ENCODE data around the gene MED7. TPM values are rescaled to one million over a fixed set of nuclear protein-coding genes. Genes with fewer than 3 reads are reported as not detected.
A peak's percentile ranks its signal among the peaks of the same experiment; 100 is the strongest.

MED7 gene
- total and polyA plus RNA-seq, 10 of the 15 experiments (the other 5 are each of a cell fraction or from before 2014, with no cell fraction given): 9.3 to 47.7 (median 22.7) TPM

GRCh38 chr5:157148734-157149615 lies 6.3 kb upstream of the MED7 start:
- RAD21 ChIA-PET (ENCODE audit: unreplicated experiment): interaction anchor here (0.9 to 4.7 kb wide), 26 partner anchors 19 to 594 kb away, joined by 3 to 159 read pairs (median 6); partner anchors contain the start of gene LSM11
- 60% methylated on average over 14 of the region's 14 CpGs for WGBS (ENCODE audit: insufficient coverage, insufficient replicate concordance, low lambda C conversion rate, missing lambda C conversion rate)
- intact Hi-C loops (cut with micrococcal nuclease; ENCODE audit: unreplicated experiment) (loop anchor here (1.0 to 10.0 kb wide), 6 partner anchors 68 to 596 kb away; partner anchors contain the start of genes CYFIP2 and LSM11), in situ Hi-C loops (cut with MboI) (loop anchor here (5.0 kb wide), 2 partner anchors 103 to 163 kb away; no protein-coding TSS in a partner anchor)
- H3K36me3 ChIP-seq (ENCODE audit: control insufficient read depth in 2 of 2, insufficient read depth in 2 of 2, low read length in 1 of 2): no peaks in the 10 kb centered on the region
- FAIRE-seq (peak; percentile 88), ATAC-seq (peak; percentile 92), DNase-seq (ENCODE audit: low read depth, low spot score) (peak; percentile 40)
- H3K79me2 ChIP-seq (ENCODE audit: control insufficient read depth, insufficient read depth, low read length): no peaks in the 10 kb centered on the region
- BruUV-seq (replicated peaks): no TSS peak
- no peak overlapping the region for H2AFZ ChIP-seq (ENCODE audit: control insufficient read depth, low read depth, low read length)
- no peak overlapping the region for H3K4me3 ChIP-seq
- H4K20me1 ChIP-seq (ENCODE audit: control insufficient read depth, insufficient read depth): no peaks in the 10 kb centered on the region
- H3K27me3 ChIP-seq (replicated peaks in 1 of 2; ENCODE audit: control insufficient read depth in 2 of 2, insufficient read depth in 2 of 2, low read length in 1 of 2): no peaks in the 10 kb centered on the region
- H3K9ac ChIP-seq (ENCODE audit: control insufficient read depth, insufficient read depth, low read length): no peak overlapping the region
- POLR2A ChIA-PET: interaction anchor here (0.6 to 1.6 kb wide), 8 partner anchors 17 to 350 kb away, joined by 3 to 10 read pairs (median 3); partner anchors contain the start of gene GARIN3
- SMC1A ChIA-PET (ENCODE audit: uncharacterized antibody, unreplicated experiment): interaction anchor here (0.7 to 4.4 kb wide), 47 partner anchors 9 to 570 kb away, joined by 3 to 138 read pairs (median 5); partner anchors contain the start of gene CYFIP2
- H3K4me2 ChIP-seq (ENCODE audit: control insufficient read depth, insufficient read depth): no peak overlapping the region
- no peak overlapping the region for H3K27ac ChIP-seq (ENCODE audit: control insufficient read depth, insufficient read depth)
- no peaks in the 10 kb centered on the region for H3K4me1 ChIP-seq (ENCODE audit: control insufficient read depth, insufficient read depth, low read length)
- no peaks in the 10 kb centered on the region for H3K9me3 ChIP-seq (replicated peaks; ENCODE audit: control insufficient read depth, insufficient read depth, low read length)
- CTCF ChIA-PET: interaction anchor here (0.6 to 11.1 kb wide), 42 partner anchors 9 to 521 kb away, joined by 3 to 244 read pairs (median 4); partner anchors contain the start of genes GARIN3 and ITK
- peak; percentile 73 to 91 (median 90) for TF ChIP-seq CTCF (IDR thresholded peaks at IDR 0.05 in 2 of 3, conservative IDR thresholded peaks at IDR 0.05 in 1 of 3; ENCODE audit: control insufficient read depth in 2 of 3, extremely low read depth in 1 of 3, insufficient read depth in 1 of 3, low read depth in 3 of 3, low read length in 3 of 3)
- no peak for TF ChIP-seq ZNF592 (IDR thresholded peaks at IDR 0.05)
- no peak for TF ChIP-seq MYC (IDR thresholded peaks at IDR 0.05; ENCODE audit: insufficient read depth, insufficient read length, insufficient replicate concordance, low read length, severe bottlenecking)
- TF ChIP-seq SMC3 (IDR thresholded peaks at IDR 0.05; ENCODE audit: borderline replicate concordance, low read length): peak; percentile 94
- no peak for TF ChIP-seq MAX (IDR thresholded peaks at IDR 0.05; ENCODE audit: low read depth, low read length)
- no peak for TF ChIP-seq BCL11A (IDR thresholded peaks at IDR 0.05; ENCODE audit: low read depth, low read length)
- no peak for TF ChIP-seq NFYB (IDR thresholded peaks at IDR 0.05; ENCODE audit: insufficient read depth, low read depth, low read length)
- peak; percentile 44; the same call in 1 of the 2 replicates for TF ChIP-seq IKZF1 (conservative IDR thresholded peaks at IDR 0.05)
- peak; percentile 48; the same call in 1 of the 2 replicates for TF ChIP-seq SMARCA5 (IDR thresholded peaks at IDR 0.05)
- no peak for TF ChIP-seq ZNF274 (IDR thresholded peaks at IDR 0.05; ENCODE audit: insufficient read depth, insufficient read length)
- TF ChIP-seq MTA3 (IDR thresholded peaks at IDR 0.05; ENCODE audit: borderline replicate concordance, low read length): no peak
- no peak for TF ChIP-seq SMAD1 (IDR thresholded peaks at IDR 0.05; ENCODE audit: low read depth, partially characterized antibody)
- TF ChIP-seq NKRF (conservative IDR thresholded peaks at IDR 0.05): peak; percentile 23; the same call in 1 of the 2 replicates

Data from GM12878 (cell line).